CD4-positive, alpha-beta T cell (primary cell): ENCODE data around the gene ZNF714. TPM values are rescaled to one million over a fixed set of nuclear protein-coding genes. Genes with fewer than 3 reads are reported as not detected.
A peak's percentile ranks its signal among the peaks of the same experiment; 100 is the strongest.

Source experiments
- ATAC-seq: fragments of 200-7000 bp; cut with Tn5 transposase; one replicate; pipeline ENCODE4 v1.10.0; 2022; ENCODE audit warnings: mild to moderate bottlenecking; ENCODE audit not compliant: poor library complexity
- CTCF ChIA-PET: fragments of 350-600 bp; sonication (Branson Sonifier 250); formaldehyde crosslinking; loops from one replicate; lab custom pipeline; 2021; ENCODE audit warnings: antibody characterized with exemption, inconsistent platforms; lab: Charles Lee
- POLR2A ChIA-PET: fragments of 350-600 bp; sonication (Branson Sonifier 250); formaldehyde crosslinking; loops from one replicate; lab custom pipeline; 2021; ENCODE audit warnings: antibody characterized with exemption, inconsistent platforms; lab: Charles Lee
- DNase-seq, 14 experiments: peaks; one replicate each; pipeline ENCODE4 v3.0.0-alpha.2; 2013 to 2020; ENCODE audit warnings: mixed read lengths in 2 of 14
- H3K27ac ChIP-seq, 2 donors: one replicate each; pipeline versions ENCODE4 v1.5.1 to v1.7.0; 2013; ENCODE audit warnings: low read length in 2 of 2, low read depth in 1 of 2, mild to moderate bottlenecking in 1 of 2
- H3K27me3 ChIP-seq, 2 experiments: 1 replicate in 1 of 2; 2 replicates in 1 of 2; pipeline versions ENCODE4 v1.6.1 to v1.7.0; 2013; ENCODE audit warnings: low read length in 2 of 2, control low read depth in 1 of 2, mild to moderate bottlenecking in 1 of 2, moderate library complexity in 1 of 2; ENCODE audit not compliant: insufficient read depth in 2 of 2, control insufficient read depth in 1 of 2
- H3K36me3 ChIP-seq: one replicate; pipeline ENCODE4 v1.6.1; 2013; ENCODE audit warnings: low read length, control low read depth; ENCODE audit not compliant: insufficient read depth
- H3K4me1 ChIP-seq: one replicate; pipeline ENCODE4 v1.6.1; 2013; ENCODE audit warnings: low read length, control low read depth; ENCODE audit not compliant: insufficient read depth
- H3K4me3 ChIP-seq: one replicate; pipeline ENCODE4 v1.5.1; 2013; ENCODE audit warnings: mild to moderate bottlenecking, low read length, moderate library complexity
- H3K9me3 ChIP-seq, 2 experiments: 1 replicate in 1 of 2; 2 replicates in 1 of 2; pipeline versions ENCODE4 v1.6.1 to v1.7.0; 2013; ENCODE audit warnings: low read length in 2 of 2, mild to moderate bottlenecking in 2 of 2, control low read depth in 1 of 2, moderate library complexity in 1 of 2; ENCODE audit not compliant: control insufficient read depth in 1 of 2, insufficient read depth in 1 of 2
- H3K27ac Mint-ChIP-seq: one replicate; pipeline ENCODE4 v1.8.0; 2020; ENCODE audit warnings: mixed read lengths
- H3K27me3 Mint-ChIP-seq: one replicate; pipeline ENCODE4 v1.8.0; 2021; ENCODE audit warnings: mixed read lengths
- H3K36me3 Mint-ChIP-seq: one replicate; pipeline ENCODE4 v1.8.0; 2021; ENCODE audit warnings: low read depth, mixed read lengths
- H3K4me1 Mint-ChIP-seq: one replicate; pipeline ENCODE4 v1.8.0; 2021; ENCODE audit warnings: low read depth, mixed read lengths
- H3K4me3 Mint-ChIP-seq: one replicate; pipeline ENCODE4 v1.8.0; 2020; ENCODE audit warnings: mild to moderate bottlenecking, mixed read lengths
- H3K9me3 Mint-ChIP-seq: one replicate; pipeline ENCODE4 v1.8.0; 2020; ENCODE audit warnings: mixed read lengths
- CTCF ChIP-seq: fragments of 200-600 bp; IDR thresholded peaks from one replicate; pipeline ENCODE4 v1.8.0; 2022; ENCODE audit warnings: antibody characterized with exemption, mild to moderate bottlenecking
- intact Hi-C, 2 experiments: fragments of 100-400 bp; cut with DNase I in 1 of 2; cut with micrococcal nuclease in 1 of 2; formaldehyde crosslinking; loops; one replicate each; pipeline versions ENCODE4 v1.15.1 to v1.9.0; 2023 to 2025; cut with DNase I, micrococcal nuclease
- total RNA-seq, 174 experiments: library from RNA in 2 of 174; stranded (reverse) in 2 of 174; gene quantifications; one replicate each; pipeline ENCODE4 v1.2.3 and lab custom pipeline; 2021 to 2026

ZNF714 gene
- total RNA-seq, 2 experiments from 2014 or later = 8.0 to 10.0 TPM

- ChIA-PET POLR2A (no interaction called here), CTCF (no interaction called here)
- no peak overlapping the region for H3K27ac Mint-ChIP-seq
- Histone ChIP-seq H3K36me3 (peaks cover 41% of the 10 kb centered on the region), H3K9me3 (peaks cover 0 to 19% of the 10 kb centered on the region in 2 experiments), H3K4me3 (no peak overlapping the region), H3K27me3 (no peaks in the 10 kb centered on the region), H3K27ac (no peak overlapping the region), H3K4me1 (no peaks in the 10 kb centered on the region)
- intact Hi-C loops = no loop called here
- H3K36me3 Mint-ChIP-seq = peaks cover 84% of the 10 kb centered on the region
- DNase-seq (no peak), ATAC-seq (no peak)
- no peak for TF ChIP-seq CTCF
- H3K4me3 Mint-ChIP-seq = no peak overlapping the region
- H3K9me3 Mint-ChIP-seq = no peaks in the 10 kb centered on the region
- H3K27me3 Mint-ChIP-seq = no peaks in the 10 kb centered on the region
- H3K4me1 Mint-ChIP-seq = peaks cover 34% of the 10 kb centered on the region
Measured at GRCh38 chr19:21158523-21159135, 76.6 kb downstream of the ZNF714 start.

DNA sequence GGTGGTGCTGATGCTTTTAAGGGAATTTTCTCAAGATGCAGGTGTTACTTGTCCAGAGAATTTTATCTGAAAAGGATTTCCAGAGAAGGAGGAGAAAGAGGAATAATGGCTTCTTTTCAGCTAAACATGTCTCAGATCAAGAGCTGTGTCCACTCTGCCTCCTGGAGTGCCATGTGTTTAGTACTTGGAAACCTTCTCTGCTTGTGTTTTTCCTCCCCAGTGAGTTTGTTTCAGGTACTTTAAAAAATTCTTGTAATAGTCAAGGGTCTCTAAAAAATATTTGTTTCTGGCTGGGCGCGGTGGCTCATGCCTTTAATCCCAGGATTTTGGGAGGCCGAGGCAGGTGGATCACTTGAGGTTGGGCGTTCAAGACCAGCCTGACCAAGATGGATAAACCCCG lies 82.5 kb downstream of the ZNF714 start:
- H3K27me3 Mint-ChIP-seq = no peaks in the 10 kb centered on the region
- Histone ChIP-seq H3K4me3 (no peak overlapping the region), H3K27ac (no peak overlapping the region), H3K4me1 (no peaks in the 10 kb centered on the region), H3K9me3 (no peaks in the 10 kb centered on the region), H3K27me3 (no peaks in the 10 kb centered on the region), H3K36me3 (peaks cover 51% of the 10 kb centered on the region)
- intact Hi-C loops = no loop called here
- peaks cover 24% of the 10 kb centered on the region for H3K4me1 Mint-ChIP-seq
- H3K27ac Mint-ChIP-seq = peak overlapping the region; percentile 44
- H3K4me3 Mint-ChIP-seq = no peak overlapping the region
- POLR2A ChIA-PET = interaction anchor here (0.6 kb wide), 1 partner anchor 878 kb away, joined by 3 read pairs; no protein-coding TSS in a partner anchor
- TF ChIP-seq CTCF = no peak
- H3K9me3 Mint-ChIP-seq = no peaks in the 10 kb centered on the region
- H3K36me3 Mint-ChIP-seq = peaks cover 91% of the 10 kb centered on the region
- CTCF ChIA-PET = no interaction called here
- ATAC-seq (no peak), DNase-seq (no peak)

- peaks cover 13% of the 10 kb centered on the region for H3K4me1 Mint-ChIP-seq
- no peaks in the 10 kb centered on the region for H3K27me3 Mint-ChIP-seq
- no peak overlapping the region for H3K4me3 ChIP-seq
- no peak overlapping the region for H3K27ac ChIP-seq
- peaks cover 92% of the 10 kb centered on the region for H3K36me3 Mint-ChIP-seq
- no peak overlapping the region for H3K27ac Mint-ChIP-seq
- no peak for ATAC-seq
- peaks cover 59% of the 10 kb centered on the region for H3K36me3 ChIP-seq
- TF ChIP-seq CTCF = no peak
- no peaks in the 10 kb centered on the region for H3K27me3 ChIP-seq
- H3K9me3 ChIP-seq = peaks cover 0 to 3% of the 10 kb centered on the region in 2 experiments
- ChIA-PET CTCF (no interaction called here), POLR2A (no interaction called here)
- intact Hi-C loops = no loop called here
- no peak overlapping the region for H3K4me3 Mint-ChIP-seq
- DNase-seq = no peak
- no peaks in the 10 kb centered on the region for H3K4me1 ChIP-seq
- no peaks in the 10 kb centered on the region for H3K9me3 Mint-ChIP-seq
Measured at GRCh38 chr19:21166436-21166835, 84.4 kb downstream of the ZNF714 start.

Other genes with a start within 250 kb of the ZNF714 start
- gene ZNF85, start 159.0 kb upstream of the ZNF714 start, total RNA-seq = 1 to 10 TPM; 3.4 to 4.7 TPM
- gene ZNF430, start 61.5 kb upstream of the ZNF714 start, total RNA-seq = 10 to 100 TPM; 40.5 to 43.8 TPM
- gene ZNF431, start 59.8 kb downstream of the ZNF714 start, total RNA-seq = 10 to 100 TPM; 24.6 to 25.9 TPM
- gene ZNF708, start 247.2 kb downstream of the ZNF714 start, total RNA-seq = 10 to 100 TPM; 15.5 to 16.4 TPM